ENCODE data around the gene HIP1R.
"Not testable (repeated sequence)": the region's sequence is repeated elsewhere in the genome, so short reads cannot be mapped to it uniquely, and the experiment has no call there.

The HIP1R gene

GRCh38 chr12:122871851-122872780, 36.9 kb downstream of the HIP1R start:
- peak; percentile 90 for FAIRE-seq
- DNase-seq (ENCODE audit: insufficient read length, low spot score): no peak

GRCh38 chr12:122872815-122873361, 37.6 kb downstream of the HIP1R start:
- DNase-seq (ENCODE audit: insufficient read length, low spot score) (no peak), FAIRE-seq (no peak)

GRCh38 chr12:122873540-122873939, 38.3 kb downstream of the HIP1R start:
- DNase-seq (ENCODE audit: insufficient read length, low spot score) (no peak), FAIRE-seq (no peak)

- no peak for DNase-seq (ENCODE audit: insufficient read length, low spot score)
These were observed 38.8 kb downstream of the HIP1R start for GRCh38 chr12:122874081-122874480.

GRCh38 chr12:122875590-122876220, 40.4 kb downstream of the HIP1R start:
- DNase-seq (ENCODE audit: insufficient read length, low spot score) (no peak), FAIRE-seq (peak; percentile 86)

More at GRCh38 chr12:122874081-122874480, 38.8 kb downstream of the HIP1R start:
- FAIRE-seq: no peak

GRCh38 chr12:122876281-122876680, 41.0 kb downstream of the HIP1R start:
- FAIRE-seq: not testable (repeated sequence)

GRCh38 chr12:122876731-122877130, 41.5 kb downstream of the HIP1R start:
- FAIRE-seq: no peak

More at GRCh38 chr12:122876281-122876680, 41.0 kb downstream of the HIP1R start:
- not testable (repeated sequence) for DNase-seq (ENCODE audit: insufficient read length, low spot score)

GRCh38 chr12:122878780-122879612, 43.7 kb downstream of the HIP1R start:
- DNase-seq (ENCODE audit: insufficient read length, low spot score) (no peak), FAIRE-seq (no peak)

More at GRCh38 chr12:122876731-122877130, 41.5 kb downstream of the HIP1R start:
- no peak for DNase-seq (ENCODE audit: insufficient read length, low spot score)

- FAIRE-seq (no peak), DNase-seq (ENCODE audit: insufficient read length, low spot score) (no peak)
These were observed 45.0 kb downstream of the HIP1R start for GRCh38 chr12:122880155-122880667.

- FAIRE-seq (no peak), DNase-seq (ENCODE audit: insufficient read length, low spot score) (no peak)
These were observed 45.4 kb downstream of the HIP1R start for GRCh38 chr12:122880668-122881067.

- DNase-seq (ENCODE audit: insufficient read length, low spot score): no peak
- FAIRE-seq: peak; percentile 33
These were observed 47.8 kb downstream of the HIP1R start for GRCh38 chr12:122882908-122883558.

GRCh38 chr12:122884091-122884826, 49.0 kb downstream of the HIP1R start:
- DNase-seq (ENCODE audit: insufficient read length, low spot score) (no peak), FAIRE-seq (no peak)

- FAIRE-seq: no peak
These were observed 49.6 kb downstream of the HIP1R start for GRCh38 chr12:122884860-122885259.

GRCh38 chr12:122886161-122886560, 50.9 kb downstream of the HIP1R start:
- DNase-seq (ENCODE audit: insufficient read length, low spot score) (no peak), FAIRE-seq (peak; percentile 55)

More at GRCh38 chr12:122884860-122885259, 49.6 kb downstream of the HIP1R start:
- DNase-seq (ENCODE audit: insufficient read length, low spot score): no peak

GRCh38 chr12:122886851-122887818, 51.9 kb downstream of the HIP1R start:
- DNase-seq (ENCODE audit: insufficient read length, low spot score) (no peak), FAIRE-seq (peak; percentile 98)

- no peak for FAIRE-seq
- DNase-seq (ENCODE audit: insufficient read length, low spot score): no peak
These were observed 52.6 kb downstream of the HIP1R start for GRCh38 chr12:122887819-122888212.

- FAIRE-seq (no peak), DNase-seq (ENCODE audit: insufficient read length, low spot score) (no peak)
These were observed 53.0 kb downstream of the HIP1R start for GRCh38 chr12:122888232-122888752.

All from GM19239 (cell line).